Skin epidermis (tissue), 12 donors: ENCODE data around the gene SLCO1A2.
"Not testable (repeated sequence)": the region's sequence is repeated elsewhere in the genome, so short reads cannot be mapped to it uniquely, and the experiment has no call there.

Experiments
- H3K27ac ChIP-seq, 21 experiments: fragments of 200-600 bp; sonication (generic) in 11 of 21; one replicate each; pipeline ENCODE4 v1.5.0; 2020; ENCODE audit warnings: mild to moderate bottlenecking in 3 of 21, inconsistent platforms in 2 of 21, moderate library complexity in 2 of 21
- H3K4me3 ChIP-seq, 7 experiments: fragments of 200-600 bp; sonication (generic) in 2 of 7; one replicate each; pipeline ENCODE4 v1.5.0; 2020; ENCODE audit warnings: inconsistent platforms in 2 of 7, mild to moderate bottlenecking in 2 of 7, moderate library complexity in 1 of 7

Gene SLCO1A2

GRCh38 chr12:21334771-21335325 lies at the start of gene SLCO1A2:
SLCO1A2 (minus strand) TSS chr12:21334917; CDS start chr12:21334647, 270 bp downstream.
- Histone ChIP-seq H3K27ac (no peak within 1 kb of the TSS), H3K4me3 (no peak within 1 kb of the TSS)

DNA sequence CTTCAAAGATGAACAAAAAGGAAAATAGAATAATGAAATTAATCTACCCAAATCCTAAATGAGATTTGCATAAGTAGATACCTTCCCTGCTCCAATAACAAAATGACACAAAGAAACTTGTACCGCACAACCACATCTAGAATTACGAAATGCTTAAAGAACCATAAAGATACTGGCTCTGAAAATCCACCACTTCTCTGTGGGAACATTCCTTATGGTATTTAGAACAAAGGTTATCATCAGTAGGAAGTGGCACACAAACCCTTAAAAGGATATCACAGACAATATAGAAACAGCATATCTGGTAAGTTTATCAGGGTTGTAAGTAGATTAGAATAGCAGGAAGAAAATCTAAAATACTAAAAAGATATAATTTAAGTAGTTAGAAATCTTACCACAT lies 49.5 kb upstream of the SLCO1A2 start:
- H3K4me3 ChIP-seq = no peak overlapping the region
- H3K27ac ChIP-seq = no peak overlapping the region

DNA sequence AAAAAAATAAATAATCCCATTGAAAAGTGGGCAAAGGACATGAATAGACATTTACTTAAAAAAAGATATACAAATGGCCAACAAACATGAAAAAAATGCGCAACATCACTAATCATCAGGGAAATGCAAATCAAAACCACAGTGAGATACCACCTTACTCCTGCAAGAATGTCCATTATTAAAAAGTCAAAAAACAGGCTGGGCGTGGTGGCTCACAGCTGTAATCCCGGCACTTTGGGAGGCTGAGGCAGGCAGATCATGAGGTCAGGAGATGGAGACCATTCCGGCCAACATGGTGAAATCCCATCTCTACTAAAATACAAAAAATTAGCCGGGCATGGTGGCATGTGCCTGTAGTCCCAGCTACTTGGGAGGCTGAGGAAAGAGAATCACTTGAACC lies 46.6 kb upstream of the SLCO1A2 start:
- H3K4me3 ChIP-seq = not testable (repeated sequence)

GRCh38 chr12:21379218-21379617 lies 44.5 kb upstream of the SLCO1A2 start:
- no peak overlapping the region for H3K4me3 ChIP-seq

More for the DNA sequence above, 46.6 kb upstream of the SLCO1A2 start:
- H3K27ac ChIP-seq = not testable (repeated sequence)

GRCh38 chr12:21372602-21373001 lies 37.9 kb upstream of the SLCO1A2 start, which contains the start of gene IAPP:
IAPP (plus strand) TSS chr12:21372902; CDS start chr12:21373352, 450 bp downstream.
- Histone ChIP-seq H3K4me3 (no peak within 1 kb of the TSS), H3K27ac (no peak within 1 kb of the TSS)

More at GRCh38 chr12:21379218-21379617, 44.5 kb upstream of the SLCO1A2 start:
- H3K27ac ChIP-seq = no peak overlapping the region

DNA sequence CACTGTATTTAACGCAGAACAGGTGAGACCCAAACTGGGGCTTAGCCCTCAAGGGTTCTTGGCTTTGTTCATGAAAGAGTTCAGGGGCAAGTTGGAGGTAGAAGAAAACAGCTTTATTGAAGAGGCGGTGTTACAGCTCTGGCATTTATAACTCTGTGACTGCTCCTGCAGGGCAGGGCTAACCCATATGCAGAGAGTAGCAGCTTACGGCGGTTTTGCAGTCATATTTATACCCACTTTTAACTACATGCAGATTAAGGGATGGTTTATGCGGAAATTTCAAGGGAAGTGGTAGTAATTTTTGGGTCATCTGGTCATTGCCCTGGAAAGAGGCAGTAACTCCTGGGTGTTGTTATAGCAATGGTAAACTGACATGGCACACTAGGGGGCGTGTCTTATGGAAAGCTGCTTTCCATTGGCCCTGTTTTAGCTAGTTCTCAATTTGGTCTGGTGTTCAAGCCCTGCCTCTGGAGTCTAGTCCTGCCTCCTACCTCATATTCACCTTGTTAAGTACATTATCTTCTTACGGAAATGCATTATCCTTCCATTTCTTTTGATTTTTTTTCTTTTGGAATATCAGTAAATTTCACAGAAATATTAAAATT lies 36.2 kb upstream of the SLCO1A2 start:
- Histone ChIP-seq H3K4me3 (no peak overlapping the region), H3K27ac (no peak overlapping the region)

DNA sequence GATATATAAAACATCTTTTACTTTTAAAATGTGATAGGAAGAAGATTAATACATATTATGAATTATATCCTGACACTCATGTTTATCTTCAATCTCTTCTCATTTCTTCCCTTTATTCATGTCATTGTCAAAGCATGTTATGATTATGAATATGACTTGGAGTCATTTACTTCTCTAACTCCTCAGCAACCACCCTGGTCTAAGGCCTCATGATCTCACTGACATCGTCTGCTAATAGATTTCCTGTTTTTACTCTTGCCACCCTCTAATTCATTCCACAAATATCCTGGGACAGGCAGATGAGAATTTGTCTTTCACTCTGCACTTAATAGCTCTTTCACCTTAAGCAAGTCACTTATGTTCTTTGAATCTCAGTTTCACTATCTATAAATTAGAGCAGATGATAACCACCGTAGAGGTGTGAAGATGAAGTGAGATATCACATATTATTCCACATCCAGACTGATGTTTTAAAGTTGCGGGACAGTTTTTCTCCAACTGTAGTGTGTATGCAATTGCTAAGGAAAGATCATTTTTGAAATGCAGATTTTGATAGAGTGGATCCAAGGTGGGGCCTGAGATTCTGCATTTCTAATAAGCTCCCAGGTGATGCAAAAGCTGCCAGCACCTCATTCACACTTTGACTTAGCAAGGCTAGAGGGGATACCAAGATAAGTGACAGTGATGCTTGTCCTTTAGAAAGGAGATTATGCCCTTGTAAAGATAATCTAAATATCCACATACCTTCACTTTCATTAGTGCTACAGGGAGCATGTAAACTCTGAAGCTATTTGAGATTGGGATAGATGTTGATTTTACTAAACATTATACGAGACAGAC lies 34.6 kb upstream of the SLCO1A2 start:
- Histone ChIP-seq H3K27ac (no peak overlapping the region), H3K4me3 (no peak overlapping the region)

GRCh38 chr12:21360632-21361031 lies 25.9 kb upstream of the SLCO1A2 start:
- not testable (repeated sequence) for H3K27ac ChIP-seq

DNA sequence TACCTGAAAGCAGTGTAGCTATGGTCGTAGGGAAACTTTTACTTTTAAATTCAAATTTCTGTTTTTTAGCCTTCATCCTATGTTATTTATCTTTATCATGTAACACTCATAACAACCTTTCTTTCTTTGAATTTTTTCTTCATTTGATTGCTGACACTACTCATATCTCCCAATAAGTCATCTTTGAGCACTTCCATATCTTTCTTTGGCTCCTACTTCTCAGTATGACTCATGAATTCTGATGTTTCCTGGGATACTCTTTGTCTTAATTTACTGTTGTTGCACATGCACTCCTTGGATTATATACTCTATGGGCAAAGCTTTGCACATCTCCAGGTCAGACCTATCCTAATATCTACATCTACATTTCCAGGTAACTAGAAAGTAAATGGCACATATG lies 19.9 kb upstream of the SLCO1A2 start:
- no peak overlapping the region for H3K27ac ChIP-seq

More at GRCh38 chr12:21360632-21361031, 25.9 kb upstream of the SLCO1A2 start:
- H3K4me3 ChIP-seq = not testable (repeated sequence)

DNA sequence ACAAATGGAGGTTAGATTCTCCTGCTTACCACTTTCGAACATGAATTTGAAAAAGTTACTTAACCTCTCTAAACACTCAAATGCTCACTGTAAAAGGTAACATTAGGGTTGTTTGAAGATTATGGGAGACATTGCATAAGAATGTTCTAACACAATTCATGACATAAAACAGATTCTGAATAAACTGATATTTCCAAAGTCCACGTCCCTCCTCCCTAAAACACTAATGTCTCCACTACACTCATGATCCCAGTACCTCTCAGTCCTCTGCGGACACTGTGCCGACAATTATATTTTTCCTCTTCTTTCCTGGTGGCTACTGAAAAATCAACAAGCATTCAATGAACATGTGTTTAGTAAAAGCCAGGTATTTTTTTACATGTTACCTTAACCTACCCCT lies 19.2 kb upstream of the SLCO1A2 start:
- Histone ChIP-seq H3K4me3 (no peak overlapping the region), H3K27ac (no peak overlapping the region)

More for the DNA sequence above, 19.9 kb upstream of the SLCO1A2 start:
- H3K4me3 ChIP-seq = no peak overlapping the region

- H3K27ac ChIP-seq = no peak overlapping the region
- H3K4me3 ChIP-seq = no peak overlapping the region
These were observed 18.8 kb upstream of the SLCO1A2 start for GRCh38 chr12:21353487-21353886.

GRCh38 chr12:21350975-21351374 lies 16.3 kb upstream of the SLCO1A2 start:
- Histone ChIP-seq H3K4me3 (no peak overlapping the region), H3K27ac (no peak overlapping the region)

- Histone ChIP-seq H3K27ac (no peak overlapping the region), H3K4me3 (no peak overlapping the region)
These were observed 12.0 kb upstream of the SLCO1A2 start for GRCh38 chr12:21346542-21347205.

DNA sequence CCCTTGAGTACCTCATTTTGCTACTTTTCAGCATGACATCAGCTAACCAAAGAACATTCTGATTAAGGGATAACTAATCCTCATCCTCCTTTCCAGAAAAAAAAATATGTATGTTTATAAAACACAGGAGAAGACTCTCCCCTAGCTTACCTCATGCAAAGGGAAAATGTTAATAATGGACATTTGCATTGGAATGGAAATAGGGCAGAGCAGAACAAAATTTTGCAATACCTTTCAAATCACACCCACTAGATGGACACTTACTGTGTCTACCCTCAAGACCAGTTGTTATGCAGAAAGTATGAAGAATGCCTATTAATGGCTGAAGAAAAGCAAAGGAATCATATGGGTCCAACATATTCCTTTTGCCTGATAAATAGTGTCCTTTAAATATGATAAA lies 8.9 kb upstream of the SLCO1A2 start:
- H3K4me3 ChIP-seq = no peak overlapping the region

DNA sequence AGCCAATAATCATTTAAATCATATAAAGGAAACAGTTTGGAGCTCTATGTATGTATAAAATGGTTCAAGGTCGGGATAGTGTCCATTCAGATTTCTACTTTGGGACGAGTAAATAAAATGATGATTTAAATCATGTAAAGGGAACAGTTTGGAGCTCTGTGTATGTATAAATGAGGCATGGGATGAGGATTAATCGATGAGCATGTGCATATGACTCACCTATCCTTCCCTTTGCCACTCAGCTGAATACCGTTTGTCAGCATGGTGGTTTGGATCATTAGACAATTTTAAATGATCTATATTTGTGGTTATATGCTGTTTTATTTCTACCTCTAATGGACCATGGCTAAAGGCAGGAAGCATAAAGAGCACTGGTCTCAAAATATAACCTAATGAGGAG lies 7.1 kb upstream of the SLCO1A2 start:
- Histone ChIP-seq H3K4me3 (no peak overlapping the region), H3K27ac (no peak overlapping the region)

More for the DNA sequence above, 8.9 kb upstream of the SLCO1A2 start:
- H3K27ac ChIP-seq = no peak overlapping the region

- no peak overlapping the region for H3K4me3 ChIP-seq
- H3K27ac ChIP-seq = no peak overlapping the region
These were observed 5.7 kb upstream of the SLCO1A2 start for GRCh38 chr12:21340403-21340802.

DNA sequence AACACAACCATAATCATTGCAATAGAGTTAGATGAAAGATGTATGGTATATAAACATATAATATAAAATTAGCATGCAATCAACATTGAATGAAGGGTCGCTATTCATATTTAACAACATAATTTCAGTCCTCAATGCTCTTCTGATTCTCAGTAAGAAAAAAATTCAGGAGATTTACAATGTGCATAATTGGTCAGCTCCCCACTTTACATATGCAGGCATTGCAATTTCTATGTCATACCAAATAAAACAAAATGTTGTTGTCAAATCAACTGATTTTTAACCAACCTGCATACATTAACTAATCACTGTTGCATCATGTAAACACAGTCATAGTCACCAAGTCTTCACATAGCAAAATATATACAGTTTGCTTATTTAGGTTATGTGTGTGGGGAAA lies 5.2 kb upstream of the SLCO1A2 start:
- no peak overlapping the region for H3K27ac ChIP-seq

DNA sequence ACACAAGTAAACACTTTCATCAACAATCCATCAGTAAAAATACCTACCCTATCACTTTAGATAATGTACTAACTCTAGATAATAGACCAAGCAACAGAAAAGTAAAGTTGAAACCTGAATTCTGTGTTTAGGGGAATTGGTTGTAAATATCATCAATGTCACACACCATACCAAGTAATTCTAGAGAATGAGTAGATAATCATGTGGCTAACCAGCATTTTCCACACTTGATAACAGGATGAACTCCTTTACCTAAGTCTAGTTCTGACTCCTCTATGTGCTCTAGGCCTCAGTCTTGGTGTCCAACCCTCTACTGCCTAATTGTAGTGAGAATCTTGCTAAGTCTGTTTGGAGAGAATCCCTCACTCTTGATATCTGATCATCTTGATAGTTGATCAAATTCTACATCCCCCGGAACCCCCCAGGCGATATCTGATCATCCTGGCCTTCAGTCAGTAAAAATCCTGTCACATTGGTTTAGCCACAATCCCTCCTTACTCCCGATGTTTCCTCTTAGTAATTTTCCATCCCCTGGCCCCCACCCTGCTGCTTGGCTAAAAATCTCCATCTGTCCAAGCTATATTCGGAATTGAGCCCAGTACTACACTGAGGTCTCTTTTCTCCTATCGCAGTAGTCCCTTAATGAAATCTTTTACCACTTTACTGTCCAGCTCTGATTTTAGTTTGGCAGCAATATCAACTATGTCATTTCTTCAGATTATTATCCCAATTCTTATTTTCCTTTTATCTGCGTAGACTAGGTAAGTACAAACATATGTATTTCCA lies 3.4 kb upstream of the SLCO1A2 start:
- Histone ChIP-seq H3K4me3 (no peak overlapping the region), H3K27ac (no peak overlapping the region)

More for the DNA sequence above, 5.2 kb upstream of the SLCO1A2 start:
- no peak overlapping the region for H3K4me3 ChIP-seq

- H3K27ac ChIP-seq = no peak overlapping the region
- H3K4me3 ChIP-seq = no peak overlapping the region
These were observed 2.7 kb upstream of the SLCO1A2 start for GRCh38 chr12:21337453-21337852.
